HEK293 (cell line): Measurements from ENCODE around the gene ZC3H18.

Source experiments
- ATF2 ChIP-seq: fragments of 450-650 bp; formaldehyde crosslinking; IDR thresholded peaks from 2 replicates; pipeline ENCODE4 v1.5.1; 2016; ENCODE audit warnings: missing biosample characterization, missing genetic modification characterization, low read depth
- BCL6B ChIP-seq: fragments of 450-650 bp; formaldehyde crosslinking; IDR thresholded peaks from 2 replicates; pipeline ENCODE4 v1.5.1; 2017; ENCODE audit warnings: missing biosample characterization, missing genetic modification characterization
- GLIS1 ChIP-seq: fragments of 450-650 bp; formaldehyde crosslinking; IDR thresholded peaks from 2 replicates; pipeline ENCODE4 v1.5.1; 2016; ENCODE audit warnings: missing biosample characterization, missing genetic modification characterization
- HOXC10 ChIP-seq: sonication (generic); formaldehyde crosslinking; IDR thresholded peaks from 2 replicates; pipeline ENCODE4 v1.8.1; 2023; ENCODE audit warnings: mild to moderate bottlenecking, missing genetic modification reagents
- HOXD13 ChIP-seq: sonication (generic); formaldehyde crosslinking; IDR thresholded peaks from 2 replicates; pipeline ENCODE4 v1.8.0; 2022; ENCODE audit warnings: missing genetic modification reagents, borderline replicate concordance
- KLF1 ChIP-seq: fragments of 450-650 bp; formaldehyde crosslinking; IDR thresholded peaks from 2 replicates; pipeline ENCODE4 v1.5.1; 2016; ENCODE audit warnings: missing biosample characterization, missing genetic modification characterization
- KLF9 ChIP-seq: fragments of 450-650 bp; formaldehyde crosslinking; IDR thresholded peaks from 2 replicates; pipeline ENCODE4 v1.5.1; 2016; ENCODE audit warnings: missing biosample characterization, missing genetic modification characterization, low read depth
- MZF1 ChIP-seq: fragments of 450-650 bp; formaldehyde crosslinking; IDR thresholded peaks from 2 replicates; pipeline ENCODE4 v1.5.1; 2017; ENCODE audit warnings: missing biosample characterization, missing genetic modification characterization, borderline replicate concordance
- OVOL3 ChIP-seq: fragments of 450-650 bp; formaldehyde crosslinking; IDR thresholded peaks from 2 replicates; pipeline ENCODE4 v1.5.1; 2016; ENCODE audit warnings: missing biosample characterization, missing genetic modification characterization
- SCRT1 ChIP-seq: fragments of 450-650 bp; formaldehyde crosslinking; IDR thresholded peaks from 2 replicates; pipeline ENCODE4 v1.5.1; 2016; ENCODE audit warnings: missing biosample characterization, missing genetic modification characterization, borderline replicate concordance
- SP3 ChIP-seq: fragments of 450-650 bp; formaldehyde crosslinking; IDR thresholded peaks from 2 replicates; pipeline ENCODE4 v1.5.1; 2016; ENCODE audit warnings: missing biosample characterization, missing genetic modification characterization
- TCF7L2 ChIP-seq: IDR thresholded peaks from 2 replicates; pipeline ENCODE4 v1.6.1; 2011; ENCODE audit warnings: low read depth, mild to moderate bottlenecking, inconsistent platforms, low read length, moderate library complexity, borderline replicate concordance
- YY2 ChIP-seq: fragments of 450-650 bp; formaldehyde crosslinking; IDR thresholded peaks from 2 replicates; pipeline ENCODE4 v1.5.1; 2016; ENCODE audit warnings: missing biosample characterization, missing genetic modification characterization
- ZBTB20 ChIP-seq: fragments of 450-650 bp; formaldehyde crosslinking; IDR thresholded peaks from 2 replicates; pipeline ENCODE4 v1.5.1; 2016; ENCODE audit warnings: missing biosample characterization, missing genetic modification characterization
- ZBTB6 ChIP-seq: fragments of 450-650 bp; formaldehyde crosslinking; IDR thresholded peaks from 2 replicates; pipeline ENCODE4 v1.5.1; 2017; ENCODE audit warnings: missing biosample characterization, missing genetic modification characterization
- ZBTB8A ChIP-seq: fragments of 450-650 bp; formaldehyde crosslinking; IDR thresholded peaks from 2 replicates; pipeline ENCODE4 v1.5.1; 2016; ENCODE audit warnings: missing biosample characterization, missing genetic modification characterization
- ZFHX2 ChIP-seq: fragments of 450-650 bp; formaldehyde crosslinking; conservative IDR thresholded peaks from 2 replicates; pipeline ENCODE4 v1.5.1; 2016; ENCODE audit warnings: missing biosample characterization, missing genetic modification characterization
- ZFP41 ChIP-seq: fragments of 450-650 bp; formaldehyde crosslinking; IDR thresholded peaks from 2 replicates; pipeline ENCODE4 v1.5.1; 2016; ENCODE audit warnings: missing biosample characterization, missing genetic modification characterization, borderline replicate concordance
- ZNF155 ChIP-seq: fragments of 450-650 bp; formaldehyde crosslinking; IDR thresholded peaks from 2 replicates; pipeline ENCODE4 v1.5.1; 2016; ENCODE audit warnings: missing biosample characterization, missing genetic modification characterization
- ZNF2 ChIP-seq: fragments of 450-650 bp; formaldehyde crosslinking; IDR thresholded peaks from 2 replicates; pipeline ENCODE4 v1.5.1; 2016; ENCODE audit warnings: missing biosample characterization, missing genetic modification characterization
- ZNF211 ChIP-seq: fragments of 450-650 bp; formaldehyde crosslinking; IDR thresholded peaks from 2 replicates; pipeline ENCODE4 v1.5.1; 2016; ENCODE audit warnings: low read depth, missing biosample characterization, missing genetic modification characterization
- ZNF239 ChIP-seq: fragments of 450-650 bp; formaldehyde crosslinking; IDR thresholded peaks from 2 replicates; pipeline ENCODE4 v1.5.1; 2016; ENCODE audit warnings: missing biosample characterization, missing genetic modification characterization
- ZNF280C ChIP-seq: fragments of 450-650 bp; formaldehyde crosslinking; IDR thresholded peaks from 2 replicates; pipeline ENCODE4 v1.5.1; 2016; ENCODE audit warnings: missing biosample characterization, missing genetic modification characterization
- ZNF398 ChIP-seq: fragments of 450-650 bp; formaldehyde crosslinking; IDR thresholded peaks from 2 replicates; pipeline ENCODE4 v1.5.1; 2017; ENCODE audit warnings: missing biosample characterization, missing genetic modification characterization
- ZNF404 ChIP-seq: fragments of 450-650 bp; formaldehyde crosslinking; IDR thresholded peaks from 2 replicates; pipeline ENCODE4 v1.5.1; 2017; ENCODE audit warnings: missing biosample characterization, missing genetic modification characterization
- ZNF623 ChIP-seq: fragments of 450-650 bp; formaldehyde crosslinking; IDR thresholded peaks from 2 replicates; pipeline ENCODE4 v1.5.1; 2016; ENCODE audit warnings: missing biosample characterization, missing genetic modification characterization
- ZNF658 ChIP-seq: fragments of 450-650 bp; formaldehyde crosslinking; IDR thresholded peaks from 2 replicates; pipeline ENCODE4; 2016; ENCODE audit warnings: missing biosample characterization, missing genetic modification characterization
- ZNF660 ChIP-seq: fragments of 450-650 bp; IDR thresholded peaks from 2 replicates; pipeline ENCODE4 v1.5.1; 2018; ENCODE audit warnings: missing biosample characterization, mild to moderate bottlenecking, missing genetic modification characterization
- ZNF704 ChIP-seq: fragments of 450-650 bp; formaldehyde crosslinking; IDR thresholded peaks from 2 replicates; pipeline ENCODE4 v1.5.1; 2016; ENCODE audit warnings: missing biosample characterization, missing genetic modification characterization
- ZNF785 ChIP-seq: fragments of 450-650 bp; formaldehyde crosslinking; IDR thresholded peaks from 2 replicates; pipeline ENCODE4 v1.5.1; 2016; ENCODE audit warnings: missing biosample characterization, missing genetic modification characterization
- ZXDB ChIP-seq: fragments of 450-650 bp; formaldehyde crosslinking; IDR thresholded peaks from 2 replicates; pipeline ENCODE4 v1.5.1; 2016; ENCODE audit warnings: missing biosample characterization, missing genetic modification characterization

The ZC3H18 gene

GRCh38 chr16:88617268-88618031, 47.2 kb downstream of the ZC3H18 start (continued):
- TF ChIP-seq ZNF398 (tag by site-specific recombination) (no peak), ZNF623 (no peak), ATF2 (tag by site-specific recombination) (peak; percentile 46; the same call in 1 of the 2 replicates), ZNF704 (no peak), ZNF239 (tag by site-specific recombination) (no peak), SCRT1 (no peak), ZNF404 (tag by site-specific recombination) (no peak), BCL6B (tag by site-specific recombination) (no peak), KLF1 (peak; percentile 71), KLF9 (tag by site-specific recombination) (peak; percentile 69), GLIS1 (tag by site-specific recombination) (no peak), ZBTB8A (no peak), MZF1 (tag by site-specific recombination) (no peak), ZXDB (peak; percentile 68), ZNF785 (no peak), ZFP41 (no peak), ZFHX2 (no peak), SP3 (tag by site-specific recombination) (0 out of 2 replicates have a peak, but pooled peaks have one; percentile 16), ZNF155 (tag by site-specific recombination) (no peak), ZNF280C (tag by site-specific recombination) (no peak), ZBTB20 (no peak), TCF7L2 (no peak), YY2 (tag by site-specific recombination) (no peak), HOXC10 (no peak), OVOL3 (tag by site-specific recombination) (no peak), ZNF660 (0 out of 2 replicates have a peak, but pooled peaks have one; percentile 36), ZNF658 (no peak), HOXD13 (CRISPR knock-in tag) (no peak), ZNF2 (tag by site-specific recombination) (no peak), ZNF211 (tag by site-specific recombination) (no peak), ZBTB6 (tag by site-specific recombination) (no peak)
